Fibroblast of lung (primary cell): Measurements from ENCODE around the gene ITPKA.

Experiments
- CTCF ChIP-seq, 2 donors: IDR thresholded peaks in 1 of 2; conservative IDR thresholded peaks in 1 of 2; 1 replicate in 1 of 2; 2 replicates in 1 of 2; pipeline ENCODE4 v1.5.1; 2011 to 2012; ENCODE audit warnings: low read length in 2 of 2, control low read depth in 1 of 2, inconsistent platforms in 1 of 2, low read depth in 1 of 2, mild to moderate bottlenecking in 1 of 2
- EZH2 ChIP-seq: IDR thresholded peaks from 2 replicates; pipeline ENCODE4 v1.5.1; 2012; ENCODE audit warnings: low read length, control low read depth, mild to moderate bottlenecking; ENCODE audit errors: missing control alignments

- no peak for TF ChIP-seq CTCF (conservative IDR thresholded peaks at IDR 0.05 in 1 of 2, IDR thresholded peaks at IDR 0.05 in 1 of 2; ENCODE audit: low read depth in 1 of 2, low read length in 2 of 2)
- no peak for TF ChIP-seq EZH2
Measured at GRCh38 chr15:41492597-41493204, 973 bp upstream of the ITPKA start.
